GM21423 (cell line): ENCODE measurements around the gene RBM33.
"Not testable (repeated sequence)": the region's sequence is repeated elsewhere in the genome, so short reads cannot be mapped to it uniquely, and the experiment has no call there.

Experiments used
- ATAC-seq: cut with Tn5 transposase; IDR thresholded peaks from one replicate; pipeline ENCODE4 v1.9.1; 2021; ENCODE audit warnings: mild to moderate bottlenecking, moderate library complexity; ENCODE audit not compliant: unreplicated experiment

The RBM33 gene, protein sequence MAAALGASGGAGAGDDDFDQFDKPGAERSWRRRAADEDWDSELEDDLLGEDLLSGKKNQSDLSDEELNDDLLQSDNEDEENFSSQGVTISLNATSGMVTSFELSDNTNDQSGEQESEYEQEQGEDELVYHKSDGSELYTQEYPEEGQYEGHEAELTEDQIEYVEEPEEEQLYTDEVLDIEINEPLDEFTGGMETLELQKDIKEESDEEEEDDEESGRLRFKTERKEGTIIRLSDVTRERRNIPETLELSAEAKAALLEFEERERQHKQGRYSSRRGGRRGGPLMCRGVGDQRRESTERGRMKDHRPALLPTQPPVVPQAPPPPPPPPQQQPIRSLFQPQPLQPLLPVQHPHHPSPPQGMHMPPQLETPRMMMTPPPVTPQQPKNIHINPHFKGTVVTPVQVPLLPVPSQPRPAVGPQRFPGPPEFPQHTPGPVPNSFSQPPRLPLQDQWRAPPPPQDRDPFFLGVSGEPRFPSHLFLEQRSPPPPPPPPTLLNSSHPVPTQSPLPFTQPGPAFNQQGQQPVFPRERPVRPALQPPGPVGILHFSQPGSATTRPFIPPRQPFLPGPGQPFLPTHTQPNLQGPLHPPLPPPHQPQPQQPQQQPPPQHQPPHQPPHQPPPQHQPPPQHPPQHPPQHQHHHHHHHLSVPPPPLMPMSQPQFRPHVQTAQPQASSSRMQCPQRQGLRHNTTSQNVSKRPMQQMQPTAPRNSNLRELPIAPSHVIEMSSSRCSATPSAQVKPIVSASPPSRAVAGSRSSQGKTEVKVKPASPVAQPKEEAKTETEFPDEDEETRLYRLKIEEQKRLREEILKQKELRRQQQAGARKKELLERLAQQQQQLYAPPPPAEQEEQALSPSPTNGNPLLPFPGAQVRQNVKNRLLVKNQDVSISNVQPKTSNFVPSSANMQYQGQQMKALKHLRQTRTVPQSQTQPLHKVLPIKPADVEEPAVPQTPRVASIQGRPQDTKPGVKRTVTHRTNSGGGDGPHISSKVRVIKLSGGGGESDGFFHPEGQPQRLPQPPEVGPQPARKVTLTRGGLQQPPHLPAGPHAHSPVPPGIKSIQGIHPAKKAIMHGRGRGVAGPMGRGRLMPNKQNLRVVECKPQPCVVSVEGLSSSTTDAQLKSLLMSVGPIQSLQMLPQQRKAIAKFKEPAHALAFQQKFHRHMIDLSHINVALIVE

DNA sequence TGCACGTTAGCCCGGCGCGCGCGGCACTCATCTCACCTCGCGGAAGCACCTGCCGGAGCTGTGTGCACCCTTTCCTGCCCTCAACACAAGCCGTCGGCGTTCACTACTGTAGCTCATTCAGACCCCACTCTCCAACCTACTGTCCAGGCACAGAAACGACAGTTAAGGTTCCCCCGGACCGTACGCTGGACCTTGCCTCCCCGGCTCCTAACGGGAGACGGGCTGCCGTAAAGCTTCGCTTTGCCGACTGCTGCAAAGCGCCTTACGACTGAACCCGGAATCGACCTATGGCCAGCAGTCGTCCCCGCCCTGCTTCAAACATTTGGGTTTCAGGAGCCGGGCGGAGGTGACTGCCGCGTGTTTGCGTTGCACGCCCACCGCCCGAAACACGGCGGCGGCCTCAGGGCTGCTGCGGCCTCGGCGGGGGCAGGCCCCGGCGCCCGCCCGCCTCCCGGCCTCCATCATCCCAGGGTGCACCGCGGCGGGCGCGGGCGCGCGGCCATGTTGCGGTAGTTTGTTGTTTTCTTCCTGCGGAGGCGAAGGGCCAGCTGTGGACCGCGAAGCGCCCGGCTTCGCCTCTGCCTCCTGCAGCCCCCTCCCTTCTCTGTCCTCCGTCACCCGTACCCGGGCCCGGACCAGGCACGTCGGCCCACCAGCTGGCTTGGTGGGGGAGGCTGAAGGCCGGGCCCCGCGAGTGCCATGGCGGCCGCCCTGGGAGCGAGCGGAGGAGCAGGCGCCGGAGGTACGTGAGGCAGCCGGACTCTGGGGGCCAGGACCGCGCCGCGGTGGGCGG is at the start of gene RBM33:
RBM33 (plus strand) TSS at position 484 of the 793 bp plus-strand sequence; CDS start at position 700, 216 bp downstream.
- peak; percentile 72 for ATAC-seq

DNA sequence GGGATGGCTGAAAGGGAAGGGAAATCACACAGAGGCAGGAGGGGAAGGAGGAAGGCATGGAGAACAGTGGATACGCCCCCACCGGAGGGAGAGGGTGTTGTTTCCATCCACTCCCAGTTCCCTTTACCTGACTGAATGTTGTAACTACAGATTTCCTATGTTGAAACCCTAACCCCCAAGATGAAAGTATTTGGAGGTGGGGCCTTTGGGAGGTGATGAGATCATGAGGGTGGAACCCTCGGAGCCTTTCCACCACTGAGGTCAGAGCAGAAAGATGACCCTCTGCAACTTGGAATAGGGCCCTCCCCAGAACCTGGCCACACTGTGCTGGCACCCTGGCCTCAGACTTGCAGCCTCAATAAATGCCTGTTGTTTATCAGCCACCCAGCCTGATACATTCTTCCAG is 49.5 kb upstream of the RBM33 start:
- ATAC-seq, result no peak

DNA sequence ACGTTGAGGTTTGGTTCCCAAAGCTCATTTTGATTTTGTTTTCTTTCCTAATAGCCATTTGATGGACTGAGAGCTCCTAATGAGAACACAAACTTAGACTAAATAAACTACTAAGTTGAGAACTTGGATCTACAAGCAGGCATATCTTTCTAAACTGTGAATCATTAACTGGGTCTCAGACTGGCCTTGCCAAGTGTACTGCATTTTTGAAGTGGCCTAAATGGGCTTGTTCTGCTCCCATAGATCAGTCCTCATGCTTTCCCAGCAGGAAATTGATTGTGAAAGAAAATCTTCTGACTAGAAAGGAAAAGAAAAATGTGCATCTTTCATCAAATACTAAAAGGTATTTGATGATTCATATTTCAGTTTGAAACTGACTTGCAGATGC is 46.7 kb upstream of the RBM33 start:
- no peak for ATAC-seq

DNA sequence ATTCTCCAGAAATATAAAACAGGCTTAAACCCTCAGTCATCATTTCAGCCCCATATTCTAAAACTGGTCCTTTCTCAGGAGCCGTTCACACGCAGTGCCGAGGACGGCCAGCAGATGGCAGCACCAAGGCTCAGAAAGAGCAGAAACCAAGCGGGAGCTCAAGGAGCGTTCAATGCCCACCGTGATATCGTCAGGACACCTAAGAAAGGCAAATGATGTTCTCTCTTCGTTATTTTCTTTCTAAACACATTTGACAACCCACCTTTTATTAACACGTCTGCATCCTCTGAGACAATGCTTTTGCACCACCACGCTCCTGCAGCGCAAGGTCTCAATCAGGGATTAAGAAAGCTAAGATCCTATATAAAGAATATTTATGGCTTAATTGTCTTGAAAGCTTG is 45.7 kb upstream of the RBM33 start:
- ATAC-seq, result peak; percentile 63

DNA sequence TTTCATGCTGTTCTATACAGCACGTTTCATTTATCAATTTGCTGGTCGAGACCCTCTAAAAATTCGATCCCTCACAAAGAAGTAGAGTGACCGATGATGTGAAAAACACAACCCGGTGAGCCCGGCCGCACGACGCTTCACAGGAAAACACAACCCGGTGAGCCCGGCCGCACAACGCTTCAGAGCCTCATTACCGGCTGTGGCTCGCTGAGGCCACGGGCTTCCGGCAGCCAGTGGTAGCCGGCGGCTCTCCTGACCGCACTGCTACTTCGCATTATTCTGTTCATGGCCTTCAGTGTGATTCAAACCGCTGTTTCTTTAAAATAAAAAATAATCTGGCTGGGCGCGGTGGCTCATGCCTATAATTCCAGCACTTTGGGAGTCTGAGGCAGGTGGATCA is 42.3 kb upstream of the RBM33 start:
- no peak for ATAC-seq

DNA sequence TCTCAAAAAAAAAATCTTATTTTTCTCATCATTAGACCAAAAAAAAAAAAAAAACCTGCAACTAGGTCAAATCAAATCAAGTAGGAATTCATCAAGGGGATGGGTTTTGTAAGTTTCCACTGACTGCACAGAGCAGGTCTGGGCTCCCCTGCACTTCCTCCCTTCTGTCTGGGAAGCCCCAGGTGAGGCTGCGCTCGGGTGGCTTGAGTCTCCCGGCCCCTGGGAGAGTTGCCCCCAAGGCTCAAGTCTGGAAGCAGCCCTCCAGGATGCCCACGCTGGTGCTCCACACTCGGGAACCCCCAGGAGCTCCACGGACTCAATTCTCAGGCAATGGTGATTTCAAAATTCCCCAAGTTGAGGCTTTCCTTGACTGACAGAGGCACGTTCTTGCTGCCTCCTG is 41.7 kb upstream of the RBM33 start:
- no peak for ATAC-seq

DNA sequence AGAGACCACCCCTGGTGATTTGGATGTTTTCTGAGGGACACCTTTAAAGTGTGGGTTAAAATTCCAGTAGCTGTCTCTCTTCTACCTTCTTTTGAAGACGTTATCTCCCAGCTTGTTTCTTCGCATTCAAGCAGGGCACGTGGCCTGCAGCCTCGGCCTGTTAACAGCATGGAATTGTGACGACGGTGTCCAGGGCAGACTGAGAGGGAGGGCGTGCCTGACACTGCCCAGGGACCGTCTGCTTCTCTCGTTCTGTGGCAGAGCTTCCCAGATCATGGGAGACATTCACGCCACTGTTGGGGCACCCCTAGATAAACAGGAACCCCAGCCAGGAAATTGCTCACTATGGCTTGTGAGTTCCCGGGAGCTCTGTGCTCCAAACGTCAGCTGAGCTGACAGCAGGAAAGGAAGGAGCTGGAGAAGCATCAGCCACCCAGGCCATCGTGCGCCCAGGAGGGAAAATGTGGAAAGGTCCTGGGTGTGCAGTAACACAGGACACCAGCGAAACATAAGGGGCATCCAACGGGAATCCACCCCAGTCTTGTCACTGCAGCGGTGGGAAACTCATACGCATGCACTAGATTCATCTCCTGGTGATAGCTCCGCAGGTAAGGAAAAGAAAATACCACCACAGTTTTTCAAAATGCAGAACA is 41.1 kb upstream of the RBM33 start:
- no peak for ATAC-seq

DNA sequence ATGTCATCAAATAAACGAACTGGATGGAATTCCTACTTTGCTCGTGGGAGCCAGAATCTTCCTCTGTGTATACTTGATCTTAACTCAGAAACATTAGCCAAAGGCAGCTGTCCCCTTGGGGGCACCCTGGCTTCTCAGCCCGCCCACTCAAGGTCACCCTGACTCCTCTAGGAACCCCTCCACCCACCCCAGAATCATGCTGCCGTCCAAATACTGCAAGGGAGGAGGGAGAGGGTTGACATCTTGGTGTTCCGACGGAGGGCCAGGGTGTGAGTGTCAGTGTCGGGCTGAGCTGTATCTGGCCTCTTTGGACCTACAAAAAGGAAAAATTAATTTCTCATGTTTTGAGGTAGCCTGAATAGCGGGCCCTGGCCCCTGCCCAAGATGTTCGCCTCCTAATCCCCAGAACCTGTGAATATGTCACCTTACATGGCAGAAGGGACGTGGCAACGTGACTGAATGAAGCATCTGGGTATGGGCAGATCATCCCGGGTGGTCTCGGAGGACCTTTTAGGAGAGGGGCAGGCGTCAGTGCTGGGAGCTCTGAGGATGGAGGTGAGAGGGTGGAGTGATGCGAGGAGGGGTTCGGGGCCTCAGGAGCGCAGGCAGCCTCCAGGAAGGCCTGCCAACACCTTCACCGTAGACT is 40.5 kb upstream of the RBM33 start:
- ATAC-seq, result no peak

DNA sequence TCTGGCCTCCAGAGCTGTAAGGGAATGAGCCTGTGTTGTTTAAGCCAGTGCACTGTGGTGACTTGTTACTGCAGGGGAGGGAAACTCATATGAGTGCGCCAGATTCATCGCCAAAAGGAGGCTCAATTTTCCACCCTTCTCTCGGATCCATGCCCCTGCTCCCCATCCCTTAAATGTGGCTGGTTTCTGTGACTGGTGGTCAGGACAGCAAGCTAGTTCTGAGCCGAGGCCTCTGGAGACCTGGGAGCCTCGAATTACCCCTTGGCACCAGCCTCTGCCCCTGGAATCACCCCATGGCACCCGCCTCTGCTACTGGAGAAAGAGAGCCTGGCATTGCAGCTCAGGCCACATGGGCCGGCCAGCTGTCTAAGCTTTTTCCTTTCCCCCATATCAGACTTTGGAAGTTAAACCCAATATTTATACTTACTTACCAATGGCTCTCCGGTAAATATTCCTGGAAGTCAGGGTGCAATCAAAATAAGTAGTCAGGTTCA is 39.9 kb upstream of the RBM33 start:
- no peak for ATAC-seq

DNA sequence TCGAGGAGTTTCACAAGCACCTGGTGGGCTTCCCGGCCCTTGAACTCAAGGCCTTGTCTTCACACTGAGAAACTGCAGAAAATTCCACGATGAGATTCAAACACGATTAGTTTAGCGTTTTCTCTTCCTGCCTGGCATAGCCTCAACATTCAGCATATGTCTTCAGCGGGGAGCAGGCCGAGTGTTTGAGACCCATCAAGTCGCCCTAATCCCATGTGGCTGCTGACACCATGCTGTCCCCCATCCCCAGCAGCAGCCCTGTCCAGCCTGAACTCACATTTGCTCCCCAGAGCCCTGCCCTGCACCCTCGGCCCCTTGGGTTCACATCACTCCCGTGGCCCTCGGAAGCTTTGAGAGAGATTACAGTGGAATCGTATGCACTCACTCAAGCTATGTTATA is 35.3 kb upstream of the RBM33 start:
- ATAC-seq, result no peak

DNA sequence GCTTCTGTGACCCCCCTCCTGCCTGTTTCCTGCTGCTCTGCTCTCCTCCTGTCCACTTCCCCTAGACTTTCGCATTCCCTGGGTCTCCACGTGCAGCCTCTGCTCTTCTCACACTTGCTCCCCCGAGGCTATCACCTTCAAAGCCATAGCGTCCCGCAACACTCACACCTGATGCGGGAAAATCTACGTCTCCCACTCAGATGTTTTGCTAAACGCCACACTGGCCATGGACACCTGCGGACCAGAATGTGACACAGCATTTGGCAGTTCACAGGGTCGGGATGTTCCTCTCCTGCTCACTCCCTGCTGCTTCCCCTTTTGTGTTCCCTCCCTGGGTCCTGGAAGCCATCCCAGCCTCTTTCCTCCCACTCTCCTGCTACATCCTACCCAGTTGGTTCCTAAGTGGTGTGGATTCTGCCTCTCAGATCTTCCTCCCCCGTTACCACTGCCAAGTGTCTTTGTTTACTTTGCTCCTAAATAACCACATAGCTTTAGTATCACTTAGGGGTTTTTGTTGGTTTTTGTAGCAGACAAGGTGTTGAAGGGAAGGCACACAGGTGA is 33.7 kb upstream of the RBM33 start:
- ATAC-seq, result no peak

DNA sequence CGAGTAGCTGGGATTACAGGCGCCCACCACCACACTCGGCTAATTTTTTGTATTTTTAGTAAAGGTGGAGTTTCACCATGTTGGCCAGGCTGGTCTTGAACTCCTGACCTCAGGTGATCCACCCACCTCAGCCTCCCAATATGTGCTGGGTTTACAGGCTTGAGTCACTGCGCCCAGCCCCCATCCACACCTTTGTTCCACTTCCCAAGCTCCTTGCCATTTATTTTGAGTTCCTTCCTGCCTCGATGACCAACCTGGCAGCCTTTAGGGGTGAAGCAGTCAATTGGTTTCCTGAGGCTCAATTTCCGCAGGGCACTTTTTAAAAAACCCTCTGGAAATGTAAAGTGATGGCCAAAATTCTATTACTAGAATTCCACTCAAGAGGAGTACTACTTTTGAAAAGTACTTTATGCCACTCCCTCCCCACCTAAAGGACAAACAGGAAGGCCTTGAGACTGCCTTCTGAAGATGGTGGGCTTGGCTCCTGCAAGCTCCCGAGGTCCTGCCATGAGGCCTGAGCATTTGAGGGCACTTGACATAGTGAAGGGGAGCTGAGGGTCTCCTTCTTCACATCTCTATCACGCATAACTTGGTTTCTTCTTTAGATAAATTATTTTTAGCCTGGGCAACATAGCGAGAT is 32.5 kb upstream of the RBM33 start:
- no peak for ATAC-seq

DNA sequence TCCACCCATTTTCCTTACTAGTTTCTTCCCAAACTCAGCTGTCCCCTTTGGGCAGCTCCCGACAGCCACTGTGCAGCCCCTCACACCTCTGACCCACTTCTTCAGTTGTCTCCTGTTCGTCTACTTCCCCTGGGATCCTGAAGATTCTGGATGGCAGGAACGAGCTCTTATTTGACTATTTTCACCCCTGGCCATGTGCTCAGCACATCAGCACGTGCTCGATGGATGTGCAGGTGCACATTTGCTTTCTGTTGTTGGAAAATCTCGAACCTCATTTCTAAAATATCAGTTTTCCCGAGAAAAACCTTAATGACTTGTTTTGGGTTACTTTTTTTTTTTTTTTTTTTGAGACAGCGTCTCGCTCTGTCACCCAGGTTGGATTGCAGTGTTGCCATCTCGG is 31.8 kb upstream of the RBM33 start:
- no peak for ATAC-seq

DNA sequence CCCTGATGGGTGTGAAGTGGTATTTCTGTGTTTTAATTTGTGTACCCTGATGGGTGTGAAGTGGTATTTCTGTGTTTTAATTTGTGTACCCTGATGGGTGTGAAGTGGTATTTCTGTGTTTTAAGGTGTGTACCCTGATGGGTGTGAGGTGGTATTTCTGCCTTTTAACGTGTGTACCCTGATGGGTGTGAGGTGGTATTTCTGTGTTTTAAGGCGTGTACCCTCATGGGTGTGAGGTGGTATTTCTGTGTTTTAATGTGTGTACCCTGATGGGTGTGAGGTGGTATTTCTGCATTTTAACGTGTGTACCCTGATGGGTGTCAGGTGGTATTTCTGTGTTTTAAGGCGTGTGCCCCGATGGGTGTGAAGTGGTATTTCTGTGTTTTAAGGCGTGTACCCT is 29.4 kb upstream of the RBM33 start:
- not testable (repeated sequence) for ATAC-seq

DNA sequence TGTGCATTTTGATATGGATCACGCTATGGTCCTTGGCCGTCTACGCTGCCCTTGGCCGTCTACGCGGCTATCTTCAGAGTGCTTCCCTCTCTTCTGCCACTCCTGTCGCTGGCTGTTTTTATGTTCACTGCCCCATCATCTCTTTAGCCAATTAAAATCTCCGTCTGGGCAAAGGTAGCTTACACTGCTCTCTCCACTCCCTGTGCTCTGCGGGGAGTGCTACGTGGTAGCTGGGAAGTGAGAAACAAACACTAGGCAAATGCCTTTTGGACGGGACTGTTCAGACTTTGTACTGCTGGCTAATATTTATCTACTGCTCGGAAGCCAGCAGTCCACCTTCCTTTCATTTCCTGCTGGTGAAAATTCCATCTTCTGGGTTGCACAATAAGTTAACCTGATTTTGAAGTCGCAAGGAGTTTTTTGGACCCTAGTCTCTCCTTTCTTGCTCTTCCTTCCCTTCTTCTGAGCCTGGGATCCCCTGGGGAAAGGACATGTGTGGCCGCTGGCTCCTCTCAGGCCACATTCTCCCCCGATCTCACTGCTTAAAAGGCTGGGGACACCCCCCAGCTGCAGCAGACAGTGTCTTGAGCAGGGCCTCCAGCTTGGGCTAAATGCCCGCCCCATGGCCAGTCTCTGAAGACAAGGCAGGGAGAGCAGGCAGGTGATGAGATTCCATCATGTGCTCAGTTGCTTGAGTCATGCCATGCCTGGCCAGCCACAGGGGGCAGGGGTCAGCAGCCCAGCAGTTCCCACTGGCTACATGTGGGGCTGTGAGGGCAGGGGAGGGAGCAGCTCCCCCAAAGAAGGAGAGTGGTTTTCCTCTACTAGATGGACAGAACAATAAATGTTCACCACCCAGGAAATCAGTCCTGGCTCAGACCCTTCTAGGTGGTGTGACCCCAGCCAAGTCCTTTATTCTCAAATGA is 25.5 kb upstream of the RBM33 start:
- ATAC-seq, result no peak

DNA sequence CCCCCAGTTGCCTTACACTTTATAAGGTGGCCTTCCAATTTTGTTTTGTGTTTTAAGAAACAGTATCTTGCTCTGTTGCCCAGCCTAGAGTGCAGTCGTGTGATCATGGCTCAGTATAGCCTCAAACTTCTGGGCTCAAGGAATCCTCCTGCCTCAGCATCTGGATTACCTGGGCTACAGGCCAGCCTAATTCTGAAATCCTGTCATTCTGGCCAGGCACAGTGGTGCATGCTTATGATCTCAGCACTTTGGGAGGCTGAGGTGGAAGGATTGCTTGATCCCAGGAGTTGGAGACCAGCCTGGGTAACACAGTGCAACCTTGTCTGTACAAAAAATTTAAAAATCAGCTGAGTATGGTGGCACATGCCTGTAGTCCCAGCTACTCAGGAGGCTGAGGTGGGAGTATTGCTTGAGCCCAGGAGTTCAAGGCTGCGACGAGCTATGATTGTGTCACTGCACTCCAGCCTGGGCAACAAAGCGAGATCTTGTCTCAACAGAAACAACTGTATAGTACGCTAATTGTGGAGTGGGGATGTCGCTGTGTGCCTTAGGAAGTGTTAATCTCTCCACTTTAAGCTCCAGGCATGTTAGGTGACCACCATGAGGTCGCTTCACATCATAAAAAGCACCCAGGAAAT is 24.7 kb upstream of the RBM33 start:
- no peak for ATAC-seq

DNA sequence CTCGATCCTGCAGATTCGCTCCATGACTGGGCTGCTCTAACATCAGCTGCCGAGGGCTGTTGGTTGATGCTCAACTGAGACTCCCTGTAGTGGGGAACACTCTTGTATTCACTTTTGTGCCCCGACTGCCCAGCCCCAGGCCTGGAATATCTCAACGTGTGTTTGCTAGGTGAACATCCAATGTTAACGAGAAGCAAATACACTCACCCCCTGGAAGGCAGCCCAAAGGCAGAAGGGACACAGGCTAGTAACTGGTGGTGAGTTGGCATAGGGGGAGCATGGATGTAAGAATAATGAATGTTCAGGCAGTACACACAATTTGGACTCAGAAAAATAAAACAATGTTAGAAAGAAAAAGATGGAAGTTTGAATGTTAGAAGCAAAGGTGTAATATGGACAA is 24.0 kb upstream of the RBM33 start:
- no peak for ATAC-seq
